Measurements from ENCODE around the gene HERC2. TPM values are rescaled to one million over a fixed set of nuclear protein-coding genes. Genes with fewer than 3 reads are reported as not detected.

HERC2 gene
- total and polyA plus RNA-seq, 2 of the 4 experiments (the other 2 are of a cell fraction): 20.8 to 28.9 TPM

DNA sequence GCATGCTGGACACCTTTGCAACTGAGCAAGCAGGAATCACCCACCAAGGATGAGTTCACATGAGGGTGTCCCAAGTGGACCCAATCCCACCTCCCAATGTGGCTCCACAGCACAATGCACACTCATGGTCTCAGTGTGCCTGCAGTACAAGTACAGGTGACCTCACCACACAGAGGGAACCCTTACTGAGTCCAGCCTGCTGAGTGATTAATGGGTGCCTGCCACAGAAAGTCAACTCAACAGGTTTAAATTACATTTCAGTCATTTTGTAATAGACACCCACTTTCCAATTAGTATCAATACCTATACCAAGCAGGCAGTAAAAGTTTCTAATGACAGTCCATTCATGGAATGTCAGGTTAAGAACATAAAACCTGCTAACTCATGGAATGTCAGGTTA lies 59.5 kb downstream of the HERC2 start:
- ChIA-PET POLR2A (ENCODE audit: unreplicated experiment) (no interaction called here), CTCF (no interaction called here)
- no peak overlapping the region for H3K56ac ChIP-seq (ENCODE audit: extremely low read depth, insufficient read depth, low read length)
- no peak overlapping the region for H3K14ac ChIP-seq (replicated peaks; ENCODE audit: low read depth, low read length)
- no peak overlapping the region for H2BK15ac ChIP-seq (ENCODE audit: low read depth, low read length)
- no peak overlapping the region for H3K23ac ChIP-seq (ENCODE audit: low read depth, low read length)
- H3K18ac ChIP-seq (ENCODE audit: low read depth, low read length): no peak overlapping the region
- H2AK5ac ChIP-seq (ENCODE audit: low read depth, low read length): no peak overlapping the region
- no peak overlapping the region for H2AK9ac ChIP-seq (replicated peaks; ENCODE audit: low read depth, low read length, poor library complexity)
- no TSS peak for BruUV-seq (replicated peaks)
- no peak overlapping the region for H2AFZ ChIP-seq (replicated peaks; ENCODE audit: low read length, poor library complexity)
- no peak overlapping the region for H3K9ac ChIP-seq (ENCODE audit: low read depth, low read length)
- H3K4ac ChIP-seq (ENCODE audit: low read depth, low read length): no peak overlapping the region
- H2BK120ac ChIP-seq (ENCODE audit: low read depth, low read length): no peak overlapping the region
- ATAC-seq (ENCODE audit: low read depth) (no peak), DNase-seq (no peak)
- H4K20me1 ChIP-seq (ENCODE audit: insufficient read depth, low read length): no peaks in the 10 kb centered on the region
- peaks cover 5% of the 10 kb centered on the region for H3K9me1 ChIP-seq (ENCODE audit: insufficient read depth, low read length)
- H3K4me1 ChIP-seq (ENCODE audit: control insufficient read depth, insufficient read depth, low read length): no peaks in the 10 kb centered on the region
- in situ Hi-C loops (cut with MboI; ENCODE audit: low sequenced_read_pairs) (no loop called here), intact Hi-C loops (cut with micrococcal nuclease) (loop anchor here (10.0 kb wide), 1 partner anchor 98 kb away; no protein-coding TSS in a partner anchor), dilution Hi-C loops (cut with HindIII; ENCODE audit: low sequenced_read_pairs, unreplicated experiment) (no loop called here)
- H2BK5ac ChIP-seq (ENCODE audit: low read depth, low read length, poor library complexity, severe bottlenecking): no peak overlapping the region
- H2BK20ac ChIP-seq (ENCODE audit: low read depth, low read length): no peak overlapping the region
- TF ChIP-seq CTCF (conservative IDR thresholded peaks at IDR 0.05; ENCODE audit: low read depth, low read length): no peak
- TF ChIP-seq, protein P1, sequence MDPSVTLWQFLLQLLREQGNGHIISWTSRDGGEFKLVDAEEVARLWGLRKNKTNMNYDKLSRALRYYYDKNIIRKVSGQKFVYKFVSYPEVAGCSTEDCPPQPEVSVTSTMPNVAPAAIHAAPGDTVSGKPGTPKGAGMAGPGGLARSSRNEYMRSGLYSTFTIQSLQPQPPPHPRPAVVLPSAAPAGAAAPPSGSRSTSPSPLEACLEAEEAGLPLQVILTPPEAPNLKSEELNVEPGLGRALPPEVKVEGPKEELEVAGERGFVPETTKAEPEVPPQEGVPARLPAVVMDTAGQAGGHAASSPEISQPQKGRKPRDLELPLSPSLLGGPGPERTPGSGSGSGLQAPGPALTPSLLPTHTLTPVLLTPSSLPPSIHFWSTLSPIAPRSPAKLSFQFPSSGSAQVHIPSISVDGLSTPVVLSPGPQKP (IDR thresholded peaks at IDR 0.05; ENCODE audit: borderline replicate concordance, low read depth, low read length): no peak
- TF ChIP-seq BHLHE40 (IDR thresholded peaks at IDR 0.05; ENCODE audit: low read depth, low read length): no peak
- TF ChIP-seq MAZ (IDR thresholded peaks at IDR 0.05; ENCODE audit: borderline replicate concordance, low read depth, low read length): no peak
- no peak for TF ChIP-seq SMC3 (IDR thresholded peaks at IDR 0.05; ENCODE audit: low read depth, low read length)
- no peak for TF ChIP-seq RFX5 (IDR thresholded peaks at IDR 0.05; ENCODE audit: low read depth, low read length)
- no peak for TF ChIP-seq POLR2A (IDR thresholded peaks at IDR 0.05; ENCODE audit: low read depth, low read length)
- no peak for TF ChIP-seq USF2 (IDR thresholded peaks at IDR 0.05; ENCODE audit: low read depth, low read length)
- TF ChIP-seq CHD1 (IDR thresholded peaks at IDR 0.05; ENCODE audit: low read depth, low read length): no peak
- no peak for TF ChIP-seq MXI1 (IDR thresholded peaks at IDR 0.05; ENCODE audit: borderline replicate concordance, low read depth, low read length)
- no peak for TF ChIP-seq NFE2L2 (IDR thresholded peaks at IDR 0.05; ENCODE audit: low read depth, low read length)
- TF ChIP-seq MAFK (IDR thresholded peaks at IDR 0.05; ENCODE audit: low read depth, low read length): no peak
- no peak for TF ChIP-seq RCOR1 (IDR thresholded peaks at IDR 0.05; ENCODE audit: insufficient replicate concordance, low read length)
- TF ChIP-seq CEBPB (IDR thresholded peaks at IDR 0.05; ENCODE audit: low read depth, low read length): no peak
- TF ChIP-seq FOS (IDR thresholded peaks at IDR 0.05; ENCODE audit: low read depth, low read length): no peak
- TF ChIP-seq RAD21 (IDR thresholded peaks at IDR 0.05; ENCODE audit: low read length): no peak
- no peak overlapping the region for H4K91ac ChIP-seq (ENCODE audit: insufficient read depth, low read depth, low read length)
- H3K36me3 ChIP-seq (ENCODE audit: control insufficient read depth, insufficient read depth, low read length): peaks cover 37% of the 10 kb centered on the region
- no peak overlapping the region for H4K5ac ChIP-seq (ENCODE audit: low read depth, low read length)
- no peak overlapping the region for H3K27ac ChIP-seq (ENCODE audit: insufficient read depth, low read length)
- H4K8ac ChIP-seq (ENCODE audit: low read depth in 2 of 2, low read length in 2 of 2): no peak overlapping the region
- H3K9me3 ChIP-seq (ENCODE audit: control insufficient read depth, insufficient read depth, low read length): no peaks in the 10 kb centered on the region
- H3K4me3 ChIP-seq (ENCODE audit: insufficient read depth, low read depth, low read length): no peak overlapping the region
- H3K4me2 ChIP-seq (ENCODE audit: low read depth, low read length): no peak overlapping the region
- H3K27me3 ChIP-seq (ENCODE audit: control insufficient read depth, insufficient read depth, low read length): no peaks in the 10 kb centered on the region
- peaks cover 21 to 28% of the 10 kb centered on the region in 2 experiments; a peak in 3 of 4 replicates for H3K79me1 ChIP-seq (ENCODE audit: low read depth in 1 of 2, low read length in 2 of 2)
